ENCODE results near the gene RAB6B. TPM values are rescaled to one million over a fixed set of nuclear protein-coding genes. Genes with fewer than 3 reads are reported as not detected.

Gene RAB6B
- total RNA-seq: 0.20 and 0.37 TPM in 2 replicates

GRCh38 chr3:133895208-133896001, at the start of gene RAB6B:
Gene RAB6B, minus strand, starts transcription at chr3:133895882. Its CDS starts 416 bp downstream, at chr3:133895466.

GRCh38 chr3:133805702-133806475, 89.8 kb downstream of the RAB6B start, which contains the start of gene SRPRB:
Gene SRPRB, plus strand, starts transcription at chr3:133805815. Its CDS starts 34 bp downstream, at chr3:133805849.

Other genes starting within 250 kb of the RAB6B start
- 41.2 and 62.2 TPM in 2 replicates for gene TOPBP1, start 233.9 kb downstream of the RAB6B start, total RNA-seq
- gene TF, start 149.5 kb downstream of the RAB6B start, total RNA-seq: under 0.01 TPM in 2 replicates
- 66.1 and 80.9 TPM in 2 replicates for gene SRPRB, start 90.1 kb downstream of the RAB6B start, total RNA-seq
- gene SLCO2A1, start 134.0 kb upstream of the RAB6B start, total RNA-seq: under 0.01 TPM in 2 replicates